ENCODE data around the gene ZNF613.
"Not testable (repeated sequence)": the region's sequence is repeated elsewhere in the genome, so short reads cannot be mapped to it uniquely, and the experiment has no call there.

Gene ZNF613

DNA sequence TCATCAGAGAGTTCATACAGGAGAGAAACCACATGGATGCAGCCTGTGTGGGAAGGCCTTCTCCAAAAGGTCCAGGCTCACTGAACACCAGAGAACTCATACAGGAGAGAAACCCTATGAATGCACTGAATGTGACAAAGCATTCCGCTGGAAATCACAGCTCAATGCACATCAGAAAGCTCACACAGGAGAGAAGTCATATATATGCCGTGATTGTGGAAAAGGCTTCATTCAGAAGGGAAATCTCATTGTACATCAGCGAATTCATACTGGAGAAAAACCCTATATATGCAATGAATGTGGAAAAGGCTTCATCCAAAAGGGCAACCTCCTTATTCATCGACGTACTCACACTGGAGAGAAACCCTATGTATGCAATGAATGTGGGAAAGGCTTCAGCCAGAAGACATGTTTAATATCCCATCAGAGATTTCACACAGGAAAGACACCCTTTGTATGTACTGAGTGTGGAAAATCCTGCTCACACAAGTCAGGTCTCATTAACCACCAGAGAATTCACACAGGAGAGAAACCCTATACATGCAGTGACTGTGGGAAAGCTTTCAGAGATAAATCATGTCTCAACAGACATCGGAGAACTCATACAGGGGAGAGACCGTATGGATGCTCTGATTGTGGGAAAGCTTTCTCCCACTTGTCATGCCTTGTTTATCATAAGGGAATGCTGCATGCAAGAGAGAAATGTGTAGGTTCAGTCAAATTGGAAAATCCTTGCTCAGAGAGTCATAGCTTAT, 17.7 kb downstream of the ZNF613 start:
- no peak for DNase-seq

DNA sequence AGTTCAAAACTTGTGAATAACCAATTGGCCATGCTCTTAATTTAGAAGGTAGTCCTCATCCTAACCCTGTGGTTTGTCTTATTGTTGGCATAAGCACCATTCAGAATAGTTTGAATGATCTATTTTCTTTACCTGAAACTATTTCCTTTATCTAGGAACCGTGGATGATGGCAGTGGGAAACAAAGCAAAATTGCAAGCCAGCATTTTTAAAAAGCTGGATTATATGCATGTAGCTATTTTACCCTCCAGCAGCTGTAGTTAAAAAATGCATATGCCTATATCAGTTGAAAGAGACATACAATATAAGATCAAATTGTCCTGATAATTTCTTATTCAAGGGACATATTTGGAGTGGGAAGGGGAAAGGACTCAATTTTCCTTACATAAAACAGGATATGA, 19.3 kb downstream of the ZNF613 start:
- DNase-seq: no peak

- DNase-seq: no peak
Observed at GRCh38 chr19:51948975-51949374, 21.7 kb downstream of the ZNF613 start.

GRCh38 chr19:51957846-51958245, 30.6 kb downstream of the ZNF613 start:
- DNase-seq: not testable (repeated sequence)

DNA sequence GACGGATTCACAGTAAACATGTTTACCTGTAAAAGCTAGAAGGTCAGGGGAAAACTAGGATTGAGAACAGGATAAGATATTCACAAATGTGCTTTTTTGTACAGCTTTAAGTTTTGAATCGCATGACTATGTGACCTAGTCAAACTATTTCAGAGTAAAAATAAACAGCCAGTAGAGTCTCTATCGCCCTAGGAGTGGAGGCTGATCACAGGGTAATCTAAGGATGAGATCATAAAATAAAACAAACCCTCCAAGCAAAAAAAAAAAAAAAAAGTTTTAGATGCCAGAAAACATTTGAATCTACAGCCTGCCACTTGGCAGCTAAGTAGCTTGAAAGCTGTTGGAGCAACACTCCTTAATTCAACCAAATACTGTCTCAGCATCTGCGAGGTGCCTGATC, 32.5 kb downstream of the ZNF613 start:
- no peak for DNase-seq

DNA sequence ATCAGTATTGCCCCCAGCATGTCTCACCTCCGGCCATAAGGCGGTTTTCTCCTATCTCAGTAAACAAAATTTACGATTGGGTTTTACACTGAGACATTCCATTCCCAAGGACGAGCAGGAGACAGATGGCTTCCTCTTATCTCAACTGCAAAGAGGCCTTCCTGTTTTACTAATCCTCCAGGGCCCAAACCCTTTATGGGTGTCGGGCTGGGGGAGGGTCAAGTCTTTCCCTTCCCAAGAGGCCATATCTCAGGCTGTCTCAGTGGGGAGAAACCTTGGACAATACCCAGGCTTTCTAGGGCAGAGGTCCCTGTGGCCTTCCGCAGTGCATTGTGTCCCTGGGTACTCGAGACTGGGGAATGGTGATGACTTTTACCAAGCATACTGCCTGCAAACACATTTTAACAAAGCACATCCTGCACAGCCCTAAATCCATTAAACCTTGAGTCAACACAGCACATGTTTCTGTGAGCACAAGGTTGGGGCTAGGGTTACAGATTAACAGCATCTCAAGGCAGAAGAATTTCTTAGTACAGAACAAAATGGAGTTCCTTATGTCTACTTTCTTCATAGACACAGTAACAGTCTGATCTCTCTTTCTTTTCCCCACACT, 33.5 kb downstream of the ZNF613 start:
- DNase-seq: not testable (repeated sequence)

DNA sequence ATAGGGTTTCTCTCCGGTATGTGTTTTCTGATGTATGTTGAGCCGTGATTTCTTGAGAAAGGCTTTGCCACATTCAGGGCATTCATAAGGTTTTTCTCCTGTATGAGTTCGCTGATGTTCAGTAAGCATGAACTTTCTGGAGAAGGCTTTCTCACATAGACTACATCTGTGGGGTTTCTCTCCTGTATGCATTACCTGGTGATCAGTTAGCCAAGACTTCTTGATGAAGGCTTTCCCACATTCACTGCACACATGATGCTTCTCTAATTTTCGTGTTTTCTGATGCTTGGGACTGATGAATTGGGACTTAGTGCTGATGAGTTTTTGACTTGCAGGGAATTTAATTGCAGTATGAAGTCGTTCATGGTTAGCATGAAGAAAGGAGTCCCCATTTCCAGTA, 38.3 kb downstream of the ZNF613 start:
- no peak for DNase-seq

DNA sequence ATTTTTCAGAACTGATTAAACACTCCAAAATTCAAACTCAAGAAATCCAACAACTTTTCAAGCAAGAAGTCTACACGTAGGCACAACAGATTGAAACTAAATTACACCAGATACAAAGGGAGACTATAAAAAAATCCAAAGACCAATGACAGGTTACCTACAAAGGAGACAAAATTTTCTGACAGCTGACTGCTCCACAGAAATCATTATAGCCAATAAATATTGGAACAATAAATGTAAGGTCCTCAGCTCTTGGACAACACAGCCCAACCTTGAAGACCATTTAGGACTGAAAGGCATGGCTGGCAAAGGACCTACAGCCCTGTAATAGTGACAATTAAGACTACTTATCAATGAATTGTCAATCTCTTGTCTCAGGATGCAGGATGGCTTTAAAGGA, 43.4 kb downstream of the ZNF613 start:
- DNase-seq: no peak

- DNase-seq: no peak
Observed at GRCh38 chr19:51971624-51972023, 44.4 kb downstream of the ZNF613 start.

- DNase-seq: not testable (repeated sequence)
Observed at GRCh38 chr19:51975787-51976186, 48.5 kb downstream of the ZNF613 start.

DNA sequence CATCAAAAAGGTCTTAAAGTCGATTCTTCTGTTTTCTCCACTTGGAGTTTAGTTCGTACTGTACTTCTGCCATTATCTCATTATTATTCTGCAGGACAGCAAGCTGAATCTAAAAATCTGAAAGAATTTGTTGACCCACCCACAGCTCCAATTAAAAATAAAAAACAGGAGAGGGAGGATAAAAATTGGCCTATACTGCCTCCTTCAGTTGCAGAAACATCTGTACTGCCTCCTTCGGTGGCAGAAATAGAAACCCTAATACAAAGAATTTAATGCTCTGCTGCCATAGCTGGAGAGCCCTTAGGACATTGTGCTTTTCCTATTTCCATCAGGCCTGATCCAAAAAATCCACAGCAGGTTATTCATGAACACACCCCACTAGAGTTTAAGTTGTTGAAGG, 49.6 kb downstream of the ZNF613 start:
- DNase-seq: no peak

- no peak for DNase-seq
Observed at GRCh38 chr19:51977346-51977745, 50.1 kb downstream of the ZNF613 start.

DNA sequence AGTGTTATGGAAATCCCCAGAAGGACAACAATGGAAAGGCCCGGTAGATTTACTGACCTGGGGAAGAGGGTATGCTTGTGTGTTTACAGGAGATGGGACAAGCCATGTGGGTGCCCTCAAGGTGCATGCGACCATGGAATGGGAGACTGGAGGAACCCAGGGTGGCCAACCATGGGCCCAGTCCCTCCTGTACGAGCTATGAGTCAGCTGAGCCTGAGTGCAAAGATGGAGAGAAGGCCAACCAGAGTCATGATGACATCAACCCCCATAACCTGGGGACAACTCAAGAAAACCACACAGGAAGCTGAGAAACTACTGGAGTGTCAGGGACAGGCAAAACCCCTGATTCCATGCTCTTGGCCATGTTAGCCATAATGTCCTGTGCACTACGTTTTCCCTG, 51.6 kb downstream of the ZNF613 start:
- DNase-seq: no peak

GRCh38 chr19:51980116-51980736, 53.0 kb downstream of the ZNF613 start:
- DNase-seq: no peak

DNA sequence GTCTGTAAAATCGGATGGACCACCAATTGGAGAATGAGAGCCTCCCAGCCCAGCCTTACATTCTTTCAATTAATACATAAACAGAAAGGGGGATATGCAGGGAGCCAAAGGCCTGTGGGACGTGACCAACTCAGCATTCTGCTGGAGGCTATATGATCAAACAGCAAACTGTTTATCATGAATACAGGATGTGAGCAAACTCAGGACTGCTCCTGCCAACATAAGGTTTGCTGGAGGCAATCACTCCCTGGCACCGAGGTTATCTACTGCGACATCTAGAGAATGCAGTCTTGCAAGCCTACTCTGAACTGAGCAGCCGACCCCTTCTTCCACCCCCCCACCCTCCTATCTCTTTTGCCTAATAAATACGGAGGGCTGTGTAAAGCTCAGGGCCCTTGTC, 53.7 kb downstream of the ZNF613 start:
- DNase-seq: not testable (repeated sequence)

DNA sequence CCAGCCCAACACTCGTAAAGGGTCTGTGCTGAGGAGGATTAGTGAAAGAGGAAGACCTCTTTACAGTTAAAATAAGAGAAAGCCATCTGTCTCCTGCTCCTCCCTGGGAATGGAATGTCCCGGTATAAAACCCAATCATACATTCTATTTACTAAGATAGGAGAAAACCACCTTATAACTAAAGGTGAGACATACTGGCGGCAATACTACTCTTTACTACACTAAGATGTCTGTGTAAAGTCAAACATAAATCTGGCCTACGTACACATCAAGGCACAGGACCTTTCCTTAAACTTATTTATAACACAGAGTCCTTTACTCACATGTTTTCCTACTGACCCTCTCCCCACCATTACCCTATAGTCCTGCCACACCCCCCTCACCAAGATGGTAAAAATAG, 56.1 kb downstream of the ZNF613 start:
- no peak for DNase-seq

DNA sequence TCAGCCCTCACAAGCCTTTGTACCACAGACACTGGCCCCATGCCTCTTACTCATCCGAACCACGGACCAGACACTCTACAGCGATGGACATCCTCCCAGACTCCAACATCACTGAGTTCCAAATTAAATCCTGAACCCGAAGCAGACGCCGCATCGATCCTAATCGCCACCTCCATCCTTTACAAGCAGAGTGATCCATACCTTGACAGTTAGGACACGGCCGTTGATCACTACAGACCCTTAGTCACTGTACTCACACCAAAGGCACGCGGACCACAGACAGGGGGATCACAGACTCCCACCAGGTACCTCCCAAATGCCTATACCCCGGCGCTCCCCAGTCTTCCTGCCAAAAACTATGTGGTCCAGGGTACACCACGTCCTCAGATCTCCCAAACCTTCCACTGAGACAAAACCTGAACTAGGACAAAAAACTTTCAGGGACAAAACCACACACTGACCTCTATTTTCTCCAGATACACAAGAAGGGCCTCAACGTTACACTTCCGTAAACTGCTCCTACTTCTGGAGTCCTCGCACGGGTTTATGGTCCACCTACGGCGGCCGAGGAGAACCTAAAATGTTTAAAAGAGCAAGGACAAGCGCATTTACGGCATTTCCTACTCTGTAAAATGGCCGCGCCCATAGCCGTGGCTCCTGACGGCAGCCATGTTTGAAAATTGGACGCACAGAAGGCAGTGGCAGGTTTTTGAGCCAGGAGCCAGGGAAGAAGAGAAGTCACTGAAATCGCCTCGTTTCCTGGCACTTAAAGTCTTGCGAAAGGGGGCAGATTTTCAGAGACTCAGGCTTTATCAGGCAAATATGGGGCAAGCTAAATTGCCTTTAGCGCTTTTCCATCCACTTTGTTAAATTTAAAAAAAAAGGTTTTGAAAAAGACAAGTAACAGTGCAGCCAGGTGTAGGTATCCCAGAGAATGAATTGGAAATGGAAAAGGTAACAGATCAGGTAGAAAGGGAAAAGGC, 59.3 kb downstream of the ZNF613 start, which contains the start of gene ZNF350:
Gene ZNF350 (minus strand): TSS at position 532 of the 983 bp plus-strand sequence. CDS start 12,480 bp downstream, outside the sequence.
- peak; percentile 74 to 89 for DNase-seq

- no peak for DNase-seq
Observed at GRCh38 chr19:51993422-51993821, 66.2 kb downstream of the ZNF613 start.

DNA sequence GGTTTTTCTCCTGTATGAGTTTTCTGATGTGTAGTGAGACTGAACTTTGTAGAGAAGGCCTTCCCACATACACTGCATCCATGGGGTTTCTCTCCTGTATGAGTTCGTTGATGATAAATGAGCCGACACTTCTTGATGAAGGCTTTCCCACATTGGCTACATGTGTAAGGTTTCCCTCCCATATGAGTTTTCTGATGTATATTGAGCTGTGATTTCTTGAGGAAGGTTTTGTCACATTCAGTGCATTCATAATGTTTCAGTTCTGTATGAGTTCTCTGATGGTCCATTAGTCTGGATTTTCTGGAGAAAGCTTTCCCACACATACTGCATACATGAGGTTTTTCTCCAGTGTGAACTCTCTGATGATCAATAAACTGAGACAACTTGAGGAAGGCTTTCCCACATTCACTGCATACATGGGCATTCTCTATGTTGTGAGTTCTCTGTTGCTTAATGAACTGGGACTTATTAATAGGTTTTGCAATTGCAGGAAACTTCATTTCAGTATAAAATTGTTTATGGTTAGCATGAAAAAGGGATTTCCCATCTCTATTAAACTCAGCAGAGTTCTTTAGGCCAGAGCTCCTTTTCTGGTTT, 66.9 kb downstream of the ZNF613 start:
- DNase-seq: no peak

Data from stimulated activated CD4-positive, alpha-beta T cell treated with anti-CD3 and anti-CD28 coated beads, Interleukin-4, amount 100 ng/mL, for 4 hours (primary cell).